HG02973 (cell line): Measurements from ENCODE around the gene MYBPC2.
"Not testable (repeated sequence)": the region's sequence is repeated elsewhere in the genome, so short reads cannot be mapped to it uniquely, and the experiment has no call there.

Experiments used
- ATAC-seq: cut with Tn5 transposase; IDR thresholded peaks from one replicate; pipeline ENCODE4 v1.9.1; 2021; ENCODE audit warnings: moderate library complexity; ENCODE audit not compliant: unreplicated experiment

The MYBPC2 gene

DNA sequence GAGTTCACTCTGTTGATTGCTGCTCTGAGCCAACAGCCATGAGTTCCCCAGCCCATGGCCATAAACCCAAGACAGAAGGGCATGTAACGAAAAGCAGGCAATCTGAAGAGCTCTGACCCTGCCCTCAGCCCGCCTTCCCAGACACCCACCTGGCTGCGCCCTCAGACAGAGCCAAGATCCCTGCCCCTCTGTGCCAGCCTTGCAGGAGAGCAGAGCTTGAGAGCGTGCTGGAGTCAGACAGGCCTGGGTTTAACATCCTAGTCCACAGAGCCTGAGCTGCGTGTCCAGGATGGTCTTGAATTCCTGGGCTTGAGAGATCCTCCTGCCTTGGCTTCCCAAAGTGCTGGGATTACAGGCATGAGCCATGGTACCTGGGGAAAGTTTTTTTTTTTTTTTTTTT lies 24.6 kb downstream of the MYBPC2 start:
- ATAC-seq = no peak

DNA sequence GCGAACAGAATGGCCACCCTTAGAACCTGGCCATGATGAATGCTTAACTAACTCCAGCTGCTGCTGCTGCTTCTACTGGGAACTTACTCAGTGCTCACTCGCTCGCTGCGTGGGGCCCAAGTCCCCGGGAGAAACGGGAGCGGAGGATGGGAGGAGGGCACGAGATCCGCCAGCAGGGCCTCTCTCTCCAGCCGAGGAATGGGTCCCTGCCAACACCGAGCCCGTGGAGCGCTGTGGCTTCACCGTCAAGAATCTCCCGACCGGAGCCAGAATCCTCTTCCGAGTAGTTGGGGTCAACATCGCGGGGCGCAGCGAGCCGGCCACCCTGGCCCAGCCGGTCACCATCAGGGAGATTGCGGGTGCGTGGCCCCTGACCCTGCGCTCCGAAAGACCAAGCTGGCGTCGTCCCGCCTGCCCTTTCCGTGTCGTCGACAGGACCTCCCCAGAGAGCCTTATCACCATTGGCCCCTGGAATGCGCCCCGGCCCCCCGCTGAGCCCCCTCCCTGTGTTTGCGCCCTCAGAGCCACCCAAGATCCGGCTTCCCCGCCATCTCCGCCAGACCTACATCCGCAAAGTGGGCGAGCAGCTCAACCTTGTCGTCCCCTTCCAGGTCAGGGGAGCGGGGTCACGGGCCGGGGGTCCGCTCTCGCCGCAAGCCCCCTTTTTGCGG lies 25.8 kb downstream of the MYBPC2 start:
- no peak for ATAC-seq

DNA sequence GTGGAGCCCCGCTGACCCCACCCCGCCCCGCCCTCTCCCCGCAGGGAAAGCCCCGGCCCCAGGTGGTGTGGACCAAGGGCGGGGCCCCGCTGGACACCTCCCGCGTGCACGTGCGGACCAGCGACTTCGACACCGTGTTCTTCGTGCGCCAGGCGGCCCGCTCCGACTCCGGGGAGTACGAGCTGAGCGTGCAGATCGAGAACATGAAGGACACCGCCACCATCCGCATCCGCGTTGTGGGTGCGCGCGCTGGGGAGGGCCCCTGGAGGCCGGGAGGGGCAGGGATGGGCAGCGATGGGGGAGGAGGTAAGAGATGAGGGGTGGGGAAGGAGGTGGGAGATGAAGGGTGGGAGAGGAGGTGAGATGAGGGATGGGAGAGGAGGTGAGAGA lies 26.4 kb downstream of the MYBPC2 start:
- no peak for ATAC-seq

DNA sequence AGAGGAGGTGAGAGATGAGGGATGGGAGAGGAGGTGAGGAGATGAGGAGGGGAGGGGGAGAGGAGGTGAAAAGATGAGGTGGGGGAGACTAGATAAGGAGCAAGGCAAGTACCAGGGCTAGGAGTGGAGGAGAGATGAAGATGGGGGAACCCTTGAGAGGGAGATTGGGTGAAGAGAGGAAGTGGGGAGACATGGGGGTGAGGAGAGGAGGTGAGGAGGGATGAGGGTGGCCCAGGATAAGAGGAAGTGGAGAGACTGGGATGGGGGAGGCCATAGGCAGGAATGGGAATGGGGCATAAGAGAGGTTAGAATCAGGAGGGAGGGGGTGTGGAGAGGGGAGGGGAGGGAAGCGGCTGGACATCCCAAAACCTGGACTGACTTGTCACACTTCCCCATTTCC lies 26.9 kb downstream of the MYBPC2 start:
- ATAC-seq = no peak

DNA sequence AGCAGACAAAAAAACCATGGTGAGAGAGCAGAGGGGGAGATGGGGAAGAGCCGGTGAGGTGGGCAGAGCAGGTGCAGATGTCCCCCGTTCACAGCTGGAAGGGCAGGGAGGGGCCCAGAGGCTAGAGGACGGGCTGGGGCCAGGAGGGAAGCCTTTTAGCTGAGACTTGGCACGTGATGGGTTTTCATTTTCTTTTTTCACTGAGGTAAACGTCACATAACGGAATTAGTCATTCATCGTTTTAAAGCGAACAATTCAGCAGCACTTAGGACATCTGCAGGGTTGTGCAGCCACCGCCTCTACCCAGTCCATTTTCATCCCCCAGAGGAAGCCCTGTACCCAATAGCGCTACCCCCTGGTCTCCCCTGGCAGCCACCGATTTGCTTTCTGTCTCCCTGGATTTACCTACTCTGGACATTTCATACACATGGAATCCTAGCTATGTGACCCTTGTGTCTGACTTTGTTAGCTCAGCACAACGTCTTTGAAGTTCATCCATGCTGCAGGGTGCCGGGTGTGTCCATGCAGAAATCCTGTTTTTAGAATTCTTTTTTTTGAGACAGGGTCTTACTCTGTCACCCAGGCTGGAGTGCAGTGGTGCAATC lies 27.6 kb downstream of the MYBPC2 start:
- peak; percentile 50 for ATAC-seq

DNA sequence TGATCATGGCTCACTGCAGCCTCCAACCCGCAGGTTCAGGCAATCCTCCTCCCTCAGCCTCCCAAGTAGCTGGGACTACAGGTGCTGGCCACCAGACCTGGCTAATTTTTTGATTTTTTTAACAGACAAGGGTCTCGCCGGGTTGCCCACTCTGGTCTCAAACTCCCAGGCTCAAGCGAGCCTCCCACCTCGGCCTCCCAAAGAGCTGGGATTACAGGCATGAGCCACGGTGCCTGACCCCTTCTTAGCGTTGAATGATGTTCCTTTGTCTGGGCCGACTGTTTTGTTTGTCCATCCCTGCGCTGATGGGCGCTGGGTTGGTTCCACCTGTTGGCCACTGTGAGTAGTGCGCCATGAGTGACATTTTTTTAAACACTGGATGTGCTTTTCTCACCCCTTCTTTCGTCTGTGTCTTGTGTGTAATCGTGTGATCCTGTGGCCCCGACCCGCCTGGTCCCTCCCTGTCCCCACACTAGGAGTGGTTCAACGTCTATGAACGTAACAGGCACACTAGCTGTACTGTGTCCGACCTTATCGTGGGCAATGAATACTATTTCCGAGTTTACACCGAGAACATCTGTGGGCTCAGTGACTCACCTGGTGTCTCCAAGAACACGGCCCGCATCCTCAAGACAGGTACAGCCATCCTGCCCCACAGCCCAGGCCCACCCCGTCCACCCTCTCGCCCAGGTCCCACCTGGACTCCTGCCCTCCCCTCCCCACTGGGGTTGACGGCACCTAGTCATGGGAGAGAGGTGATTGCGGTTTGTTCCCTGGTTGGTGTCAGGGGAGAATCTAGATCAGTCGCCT lies 28.6 kb downstream of the MYBPC2 start:
- no peak for ATAC-seq

DNA sequence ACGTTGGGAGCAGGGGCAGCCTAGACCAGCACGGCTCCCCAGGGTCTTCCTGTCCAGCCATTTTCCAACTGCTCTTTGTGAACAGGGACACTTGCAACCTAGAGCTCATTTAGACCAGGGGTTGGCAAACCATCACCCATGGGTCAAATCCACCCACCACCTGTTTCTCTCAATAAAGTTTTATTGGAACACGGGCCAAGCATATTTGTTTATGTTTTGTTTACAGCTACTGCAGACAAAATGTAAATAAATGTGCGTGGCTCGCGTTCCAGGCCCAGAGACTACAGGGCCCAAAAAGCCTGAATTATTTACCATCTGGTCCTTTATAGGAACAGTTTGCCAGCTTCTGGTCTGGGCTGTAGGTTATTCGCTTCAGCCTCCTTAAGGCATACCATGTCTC lies 30.3 kb downstream of the MYBPC2 start:
- no peak for ATAC-seq

DNA sequence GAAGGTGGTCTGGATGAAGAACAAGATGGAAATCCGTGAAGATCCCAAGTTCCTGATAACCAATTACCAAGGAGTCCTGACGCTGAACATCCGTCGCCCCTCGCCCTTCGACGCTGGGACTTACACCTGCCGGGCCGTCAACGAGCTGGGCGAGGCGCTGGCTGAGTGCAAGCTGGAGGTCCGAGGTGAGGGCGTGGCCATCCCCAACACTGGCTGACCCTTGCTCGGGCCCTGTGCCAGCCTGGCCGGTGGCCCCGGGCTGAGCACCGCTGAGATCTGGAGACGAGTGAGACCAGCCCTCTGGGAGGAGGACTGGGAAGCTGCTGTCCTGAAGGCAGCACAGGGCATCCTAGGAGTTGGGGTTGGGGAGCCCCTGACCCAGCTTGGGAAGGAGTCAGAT lies 31.7 kb downstream of the MYBPC2 start:
- ATAC-seq = no peak

DNA sequence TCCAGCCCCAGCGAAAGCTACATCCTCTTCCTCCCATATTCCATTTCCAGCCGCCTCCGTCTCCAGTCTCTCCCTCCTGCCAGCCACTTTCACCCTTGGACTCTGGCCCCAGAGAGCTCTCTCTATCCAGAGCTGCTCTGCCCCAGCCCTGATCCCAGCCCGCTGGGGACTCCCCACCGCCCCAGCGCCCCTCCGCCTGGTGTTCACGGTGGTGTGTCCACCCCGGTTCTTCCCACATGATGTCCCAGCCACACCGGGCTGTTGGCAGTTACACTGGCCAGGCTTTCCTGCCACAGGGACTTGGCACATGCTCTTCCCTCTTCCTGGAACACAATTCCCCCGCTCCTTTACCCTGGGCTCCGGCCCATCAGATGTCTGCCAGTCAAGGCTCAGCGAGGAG lies 32.3 kb downstream of the MYBPC2 start:
- ATAC-seq = no peak

DNA sequence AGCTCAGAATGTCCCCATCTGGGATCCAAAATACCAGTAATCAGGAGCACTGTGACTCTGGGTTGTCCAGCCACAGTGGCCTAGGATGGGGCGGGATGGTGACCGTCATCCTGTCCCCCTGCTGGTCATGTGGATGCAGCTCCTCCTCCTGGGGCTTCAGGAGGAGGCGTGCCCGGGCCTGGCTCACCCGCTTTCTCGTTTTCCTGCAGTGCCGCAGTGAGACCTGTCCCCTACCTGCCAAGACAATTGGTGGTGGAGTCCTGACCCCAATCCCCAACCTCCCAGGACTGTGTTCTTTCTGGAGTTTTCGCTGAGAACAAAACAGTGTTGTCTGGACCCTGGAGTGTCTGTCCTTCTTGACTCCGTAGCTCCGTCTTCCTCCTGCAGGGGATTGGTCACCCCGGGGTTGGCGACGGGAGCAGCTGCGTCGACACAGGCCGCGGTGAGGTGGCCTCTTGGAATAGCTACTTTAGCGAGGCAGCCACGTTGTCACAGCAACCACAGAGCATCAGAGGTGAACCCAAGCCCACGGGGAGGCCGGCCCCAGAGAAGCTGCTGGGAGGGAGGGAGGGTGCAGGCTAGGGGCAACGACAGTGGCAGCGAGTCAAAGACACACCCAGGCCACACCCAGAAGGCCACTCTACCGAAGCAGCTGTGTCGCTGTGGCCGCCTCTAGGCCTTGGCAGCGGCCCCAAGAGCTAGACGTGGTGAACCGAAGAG lies 33.5 kb downstream of the MYBPC2 start:
- no peak for ATAC-seq

DNA sequence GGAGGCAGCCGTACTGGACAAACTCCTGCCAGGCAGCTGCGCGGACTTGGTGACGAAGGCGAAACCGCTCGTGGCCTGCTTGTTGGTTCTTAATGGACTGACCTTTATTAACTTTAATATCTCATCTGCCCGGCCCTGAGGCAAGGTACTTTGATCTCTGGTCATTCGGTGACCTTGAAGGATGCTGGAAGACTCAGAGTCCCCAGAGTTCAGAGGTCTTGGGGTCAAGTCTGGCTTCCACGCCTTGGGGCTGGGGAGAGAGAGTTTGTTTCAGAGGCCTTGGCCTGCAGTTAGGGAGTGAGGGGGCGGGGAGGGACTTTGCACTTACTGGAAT lies 34.0 kb downstream of the MYBPC2 start:
- ATAC-seq = no peak

DNA sequence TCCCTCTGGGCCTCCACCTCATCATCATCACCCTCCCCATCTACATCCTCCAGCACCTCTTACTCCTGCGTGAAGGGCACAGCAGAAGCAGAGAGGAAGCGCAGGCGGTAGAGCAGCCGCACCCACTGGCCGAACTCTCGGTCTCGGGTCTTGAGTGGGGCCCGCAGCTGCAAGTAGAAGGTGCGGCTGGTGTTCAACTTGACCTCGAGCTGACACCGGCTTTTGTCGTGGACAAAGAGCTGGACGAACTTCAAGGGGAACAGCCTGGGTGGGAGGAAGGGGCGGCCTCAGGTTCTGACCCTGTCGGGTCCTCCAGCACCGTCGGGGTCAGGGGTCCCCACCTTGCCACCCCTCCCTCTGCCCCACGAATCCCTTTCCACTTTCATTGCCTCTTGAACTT lies 34.9 kb downstream of the MYBPC2 start:
- ATAC-seq = no peak

DNA sequence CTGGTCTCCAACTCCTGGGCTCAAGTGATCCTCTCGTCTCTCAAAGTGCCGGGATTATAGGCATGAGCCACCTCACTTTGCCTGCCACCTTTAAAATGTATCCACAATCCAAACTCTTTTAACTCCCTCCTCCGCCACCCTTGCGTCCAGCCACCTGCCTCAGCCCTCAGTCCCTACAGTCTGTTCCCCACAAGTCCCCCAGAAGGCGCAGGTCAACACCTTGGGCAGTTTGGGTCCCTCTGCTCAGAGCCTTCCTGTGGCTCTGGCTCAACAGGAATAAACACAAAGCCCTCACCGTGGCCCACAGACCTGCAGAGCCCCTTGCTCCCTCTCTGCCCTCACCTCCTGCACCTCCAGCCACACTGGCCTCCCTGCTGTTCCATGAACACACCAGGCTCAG lies 36.1 kb downstream of the MYBPC2 start:
- ATAC-seq = no peak

DNA sequence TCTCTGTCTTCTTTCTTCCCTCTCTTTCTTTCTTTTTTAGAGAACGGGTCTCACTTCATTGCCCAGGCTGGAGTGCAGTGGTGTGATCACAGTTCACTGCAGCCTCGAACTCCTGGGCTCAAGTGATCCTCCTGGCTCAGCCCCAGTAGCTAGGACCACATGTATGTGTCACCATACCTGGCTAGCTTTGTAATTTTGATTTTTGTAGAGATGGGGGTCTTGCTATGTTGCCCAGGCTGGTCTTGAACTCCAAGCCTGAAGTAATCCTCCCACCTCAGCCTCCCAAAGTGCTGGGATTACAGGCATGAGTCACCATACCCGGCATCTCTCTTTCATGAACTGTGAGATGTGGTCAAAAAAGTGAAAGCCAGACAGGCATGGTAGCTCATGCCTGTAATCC lies 40.6 kb downstream of the MYBPC2 start:
- not testable (repeated sequence) for ATAC-seq

DNA sequence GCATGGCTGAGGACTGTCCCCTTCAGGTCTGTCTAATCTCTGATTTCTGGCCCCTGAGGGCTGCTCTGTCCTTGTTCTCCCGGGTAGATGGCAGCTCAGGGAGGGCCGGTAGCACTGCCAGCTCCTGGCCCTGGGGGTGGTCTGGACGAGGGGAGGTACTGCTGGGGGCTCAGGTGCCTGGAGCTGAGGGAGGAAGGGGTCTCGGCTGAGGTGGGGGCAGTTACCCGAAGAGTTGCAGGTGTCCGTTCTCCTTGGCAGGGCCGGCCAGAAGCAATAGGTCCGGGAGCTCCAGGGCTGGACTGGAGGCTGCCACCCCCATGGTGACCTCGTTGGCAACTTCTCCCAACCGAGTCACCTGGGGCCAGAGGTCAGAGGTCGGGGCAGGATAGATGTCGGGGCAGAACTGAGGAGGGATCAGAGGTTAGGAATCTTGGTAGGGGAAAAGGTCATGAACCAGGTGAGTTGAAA lies 42.4 kb downstream of the MYBPC2 start:
- no peak for ATAC-seq

DNA sequence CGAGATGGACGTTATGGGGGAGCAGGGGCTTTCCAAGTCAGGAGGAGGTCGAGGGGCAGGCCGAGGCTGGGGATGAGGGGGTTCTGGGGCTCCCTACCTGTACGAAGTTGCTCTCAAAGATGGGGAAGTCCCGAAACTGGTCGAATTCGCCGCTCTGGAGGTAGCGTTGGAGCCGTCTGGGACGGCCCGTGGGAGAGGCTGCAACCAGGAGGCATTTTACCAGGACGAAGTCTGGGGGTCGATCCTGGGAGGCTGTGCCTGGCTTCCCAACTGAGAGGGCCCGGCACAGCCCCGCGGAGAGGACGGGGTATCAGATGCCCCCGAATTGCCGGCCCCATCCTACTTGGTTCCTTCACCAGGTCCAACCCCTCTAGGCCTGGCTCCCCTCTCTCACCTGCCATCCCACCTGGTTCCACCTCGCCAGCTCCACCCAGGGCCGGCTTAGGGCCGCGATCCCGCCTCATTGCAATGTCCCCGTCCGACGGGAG lies 43.1 kb downstream of the MYBPC2 start:
- ATAC-seq = no peak

DNA sequence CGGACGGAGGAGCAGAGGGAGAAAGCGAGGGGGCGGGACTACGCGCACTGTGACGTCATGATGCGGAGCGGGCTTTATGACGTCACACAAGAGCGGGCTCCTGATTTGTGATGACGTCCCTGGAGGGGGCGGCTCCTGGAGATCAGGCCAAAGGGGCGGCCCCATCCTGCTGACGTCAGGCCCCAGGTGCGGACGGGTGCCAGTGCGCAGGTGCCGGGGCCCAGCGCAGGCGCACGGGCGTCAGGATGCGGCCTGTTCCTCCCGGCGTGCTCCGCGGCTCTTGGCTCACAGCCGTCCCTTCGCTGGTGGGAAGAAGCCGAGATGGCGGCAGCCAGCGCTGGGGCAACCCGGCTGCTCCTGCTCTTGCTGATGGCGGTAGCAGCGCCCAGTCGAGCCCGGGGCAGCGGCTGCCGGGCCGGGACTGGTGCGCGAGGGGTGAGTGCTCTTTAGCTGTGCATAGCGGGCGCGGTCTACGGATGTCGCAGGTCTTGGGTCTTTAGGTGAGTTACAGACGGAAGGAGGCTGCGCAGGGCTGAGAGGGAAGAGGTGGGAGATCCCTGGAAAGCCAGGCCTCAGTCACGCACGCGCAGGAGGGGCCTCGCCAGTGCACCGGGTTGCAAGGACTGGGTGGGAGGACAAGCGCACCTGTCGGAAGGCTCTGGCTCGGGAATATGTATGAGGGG lies 43.7 kb downstream of the MYBPC2 start, which contains the start of the genes EMC10 and GARIN5A:
Gene EMC10 (plus strand): TSS at position 284 of the 683 bp plus-strand sequence. CDS start 38 bp downstream, at position 322.
Gene GARIN5A (minus strand): TSS at position 625 of the 683 bp plus-strand sequence. CDS start 460 bp downstream, at position 165.
- peak; percentile 59 for ATAC-seq

DNA sequence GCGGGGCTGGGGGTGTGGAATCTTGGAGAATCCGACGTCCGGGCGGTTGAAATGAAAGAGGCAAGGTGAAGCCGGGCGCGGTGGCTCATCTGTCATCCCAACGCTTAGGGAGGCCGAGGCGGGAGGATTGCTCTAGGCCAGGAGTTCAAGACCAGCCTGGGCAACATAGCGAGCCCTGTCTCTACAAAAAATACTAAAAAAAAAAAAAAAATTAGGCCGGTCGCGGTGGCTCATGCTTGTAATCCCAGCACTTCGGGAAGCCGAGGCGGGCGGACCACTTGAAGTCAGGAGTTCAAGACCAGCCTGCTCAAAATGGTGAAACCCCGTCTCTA lies 44.2 kb downstream of the MYBPC2 start:
- no peak for ATAC-seq

DNA sequence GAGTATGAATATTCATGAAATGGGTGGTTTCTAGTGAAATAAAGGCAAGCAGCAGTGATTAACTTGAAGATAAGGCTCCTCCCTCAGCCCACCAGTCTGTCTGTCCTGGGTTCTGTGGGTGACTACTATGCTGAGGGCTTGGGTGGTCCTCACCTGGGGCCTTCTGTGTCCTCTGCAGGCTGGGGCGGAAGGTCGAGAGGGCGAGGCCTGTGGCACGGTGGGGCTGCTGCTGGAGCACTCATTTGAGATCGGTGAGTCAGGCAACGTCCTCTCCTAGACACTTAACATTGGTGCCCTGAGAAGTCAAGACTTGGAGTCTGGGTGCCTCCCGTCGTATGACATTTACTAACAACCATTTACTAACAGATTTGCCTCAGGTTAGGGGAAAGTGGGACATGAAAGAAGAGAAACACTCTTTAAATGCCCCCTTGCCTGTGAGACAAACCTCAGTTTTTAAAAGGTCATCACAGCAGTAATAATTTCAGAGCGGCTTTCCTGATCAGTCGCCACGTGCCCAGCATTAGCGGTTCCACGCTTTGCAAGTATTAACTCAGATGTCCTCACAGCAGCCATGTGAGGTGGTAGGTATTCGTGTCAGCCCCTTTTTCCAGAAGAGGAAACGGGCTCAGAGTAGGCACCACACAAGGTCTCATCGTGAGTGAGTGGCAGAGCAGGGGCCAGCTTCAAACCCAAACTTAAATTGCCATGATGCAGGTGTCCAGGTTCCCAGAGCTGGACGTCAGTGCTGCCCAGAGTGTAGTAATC lies 45.2 kb downstream of the MYBPC2 start:
- ATAC-seq = no peak
